ENCODE measurements around the gene RILP. TPM values are rescaled to one million over a fixed set of nuclear protein-coding genes. Genes with fewer than 3 reads are reported as not detected.
"Not testable (repeated sequence)": the region's sequence is repeated elsewhere in the genome, so short reads cannot be mapped to it uniquely, and the experiment has no call there.

The RILP gene
- total RNA-seq, 1 donor from 2014 or later, result 7.4 TPM

DNA sequence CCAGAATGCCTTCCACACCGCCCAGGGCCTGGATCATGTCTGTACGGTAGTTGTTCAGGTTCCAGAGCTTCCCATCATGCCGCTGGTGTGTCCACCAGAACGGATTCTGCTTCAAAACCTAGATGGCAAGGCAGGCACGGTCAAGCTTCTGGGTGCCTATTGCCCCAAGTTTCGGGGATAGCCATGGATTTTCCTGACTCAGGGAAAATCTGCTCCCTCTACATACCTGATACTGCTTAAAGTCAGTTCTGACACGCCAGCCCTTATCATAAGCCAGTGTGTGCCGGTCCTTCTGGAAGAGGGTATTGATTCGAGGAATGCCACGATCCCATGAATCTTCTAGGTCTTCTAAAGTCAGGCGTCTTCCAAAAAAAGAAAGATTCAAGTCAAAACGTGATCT, 11.4 kb upstream of the RILP start:
- H3K4me3 Mint-ChIP-seq, result no peak overlapping the region
- no peaks in the 10 kb centered on the region for H3K4me1 Mint-ChIP-seq (ENCODE audit: low read depth)
- no peak for DNase-seq (ENCODE audit: low spot score)
- peaks cover 55% of the 10 kb centered on the region for H3K36me3 Mint-ChIP-seq (ENCODE audit: low read depth)
- no peaks in the 10 kb centered on the region for H3K27me3 Mint-ChIP-seq (ENCODE audit: insufficient read depth)
- no peaks in the 10 kb centered on the region for H3K9me3 Mint-ChIP-seq
- intact Hi-C loops (cut with micrococcal nuclease), result no loop called here
- H3K27ac Mint-ChIP-seq, result no peak overlapping the region

DNA sequence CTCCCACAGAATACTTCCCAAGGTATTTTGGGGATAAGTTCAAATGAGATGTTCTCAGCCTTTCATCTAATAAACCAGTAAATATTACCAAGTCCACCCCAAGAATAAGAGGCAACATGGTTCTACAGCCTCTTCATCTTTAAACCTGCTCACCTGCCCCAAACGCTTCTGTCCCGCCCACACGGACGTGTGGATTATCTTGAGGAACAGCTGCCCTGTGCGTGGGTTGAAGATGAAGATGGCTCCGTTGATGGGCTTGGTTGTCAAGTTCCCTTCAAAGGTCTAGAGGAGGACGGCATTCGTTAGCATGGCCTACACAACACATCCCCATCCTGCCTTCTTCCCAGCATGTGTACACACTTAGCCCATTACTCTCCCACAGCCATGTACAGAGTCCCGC, 8.4 kb upstream of the RILP start:
- H3K27ac Mint-ChIP-seq, result no peak overlapping the region

DNA sequence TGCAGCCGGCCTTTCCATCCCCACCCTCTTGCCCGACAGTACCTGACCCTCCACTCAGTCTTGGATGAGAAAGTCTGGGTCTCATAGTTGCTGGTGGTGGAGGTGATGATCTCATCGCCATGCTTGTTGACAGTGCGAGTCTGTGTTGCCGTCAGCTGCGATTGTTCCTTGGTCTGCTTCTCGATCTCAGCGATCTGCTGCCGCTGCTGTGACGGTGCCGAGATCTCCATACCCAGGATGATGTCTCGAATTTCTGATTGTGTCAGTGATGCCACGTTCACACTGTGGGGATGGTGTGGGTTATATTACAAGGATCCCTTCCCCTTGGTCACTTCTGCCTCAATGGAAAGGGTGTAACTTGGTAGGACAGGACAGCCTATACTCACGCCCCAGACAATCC, 4.1 kb upstream of the RILP start:
- Mint-ChIP-seq H3K27me3 (ENCODE audit: insufficient read depth) (no peaks in the 10 kb centered on the region), H3K27ac (no peak overlapping the region), H3K4me3 (no peak overlapping the region), H3K36me3 (ENCODE audit: low read depth) (peaks cover 65% of the 10 kb centered on the region), H3K4me1 (ENCODE audit: low read depth) (no peaks in the 10 kb centered on the region), H3K9me3 (no peaks in the 10 kb centered on the region)
- no peak for DNase-seq (ENCODE audit: low spot score)
- intact Hi-C loops (cut with micrococcal nuclease), result no loop called here

More for the DNA sequence above, 8.4 kb upstream of the RILP start:
- Mint-ChIP-seq H3K9me3 (no peaks in the 10 kb centered on the region), H3K27me3 (ENCODE audit: insufficient read depth) (no peaks in the 10 kb centered on the region), H3K4me3 (no peak overlapping the region), H3K36me3 (ENCODE audit: low read depth) (peaks cover 68% of the 10 kb centered on the region), H3K4me1 (ENCODE audit: low read depth) (no peaks in the 10 kb centered on the region)
- intact Hi-C loops (cut with micrococcal nuclease), result no loop called here
- no peak for DNase-seq (ENCODE audit: low spot score)

DNA sequence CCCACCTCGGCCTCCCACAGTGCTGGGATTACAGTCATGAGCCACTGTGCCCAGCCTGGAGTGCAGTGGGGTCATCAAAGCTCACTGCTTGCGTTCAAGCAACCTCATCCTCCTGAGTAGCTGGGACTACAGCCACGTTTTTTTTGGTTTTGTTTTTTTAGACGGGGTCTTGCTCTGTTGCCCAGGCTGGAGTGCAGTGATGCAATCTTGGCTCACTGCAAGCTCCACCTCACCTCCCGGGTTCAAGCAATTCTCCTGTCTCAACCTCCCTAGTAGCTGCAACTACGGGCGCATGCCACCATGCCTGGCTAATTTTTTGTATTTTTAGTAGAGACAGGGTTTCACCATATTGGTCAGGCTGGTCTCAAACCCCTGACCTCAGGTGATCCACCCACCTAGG, 3.1 kb upstream of the RILP start:
- H3K9me3 Mint-ChIP-seq; H3K4me1 Mint-ChIP-seq (ENCODE audit: low read depth); DNase-seq (ENCODE audit: low spot score); H3K27ac Mint-ChIP-seq; intact Hi-C loops (cut with micrococcal nuclease); H3K27me3 Mint-ChIP-seq (ENCODE audit: insufficient read depth): not testable (repeated sequence)
- Mint-ChIP-seq H3K4me3 (peak overlapping the region; percentile 26), H3K36me3 (ENCODE audit: low read depth) (peaks cover 56% of the 10 kb centered on the region)

DNA sequence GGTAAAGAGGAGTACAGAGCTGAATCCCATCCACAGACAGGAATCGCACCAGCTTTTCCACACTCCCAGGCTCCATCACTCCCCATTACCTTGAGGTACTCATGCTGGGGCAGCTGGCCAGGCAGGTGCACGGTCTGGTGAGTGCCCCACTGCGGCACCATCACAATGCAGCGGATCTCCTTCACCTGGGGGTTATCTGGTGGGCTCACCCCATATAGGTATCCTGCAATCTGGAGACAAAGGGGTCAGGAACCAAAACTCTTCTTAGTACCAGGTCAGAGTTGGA, 1.8 kb upstream of the RILP start:
- H3K4me3 Mint-ChIP-seq, result no peak overlapping the region
- H3K9me3 Mint-ChIP-seq, result no peaks in the 10 kb centered on the region
- H3K27ac Mint-ChIP-seq, result no peak overlapping the region
- DNase-seq (ENCODE audit: low spot score), result no peak
- no peaks in the 10 kb centered on the region for H3K4me1 Mint-ChIP-seq (ENCODE audit: low read depth)
- intact Hi-C loops (cut with micrococcal nuclease), result no loop called here
- H3K27me3 Mint-ChIP-seq (ENCODE audit: insufficient read depth), result peaks cover under 1% of the 10 kb centered on the region
- H3K36me3 Mint-ChIP-seq (ENCODE audit: low read depth), result peaks cover 48% of the 10 kb centered on the region

DNA sequence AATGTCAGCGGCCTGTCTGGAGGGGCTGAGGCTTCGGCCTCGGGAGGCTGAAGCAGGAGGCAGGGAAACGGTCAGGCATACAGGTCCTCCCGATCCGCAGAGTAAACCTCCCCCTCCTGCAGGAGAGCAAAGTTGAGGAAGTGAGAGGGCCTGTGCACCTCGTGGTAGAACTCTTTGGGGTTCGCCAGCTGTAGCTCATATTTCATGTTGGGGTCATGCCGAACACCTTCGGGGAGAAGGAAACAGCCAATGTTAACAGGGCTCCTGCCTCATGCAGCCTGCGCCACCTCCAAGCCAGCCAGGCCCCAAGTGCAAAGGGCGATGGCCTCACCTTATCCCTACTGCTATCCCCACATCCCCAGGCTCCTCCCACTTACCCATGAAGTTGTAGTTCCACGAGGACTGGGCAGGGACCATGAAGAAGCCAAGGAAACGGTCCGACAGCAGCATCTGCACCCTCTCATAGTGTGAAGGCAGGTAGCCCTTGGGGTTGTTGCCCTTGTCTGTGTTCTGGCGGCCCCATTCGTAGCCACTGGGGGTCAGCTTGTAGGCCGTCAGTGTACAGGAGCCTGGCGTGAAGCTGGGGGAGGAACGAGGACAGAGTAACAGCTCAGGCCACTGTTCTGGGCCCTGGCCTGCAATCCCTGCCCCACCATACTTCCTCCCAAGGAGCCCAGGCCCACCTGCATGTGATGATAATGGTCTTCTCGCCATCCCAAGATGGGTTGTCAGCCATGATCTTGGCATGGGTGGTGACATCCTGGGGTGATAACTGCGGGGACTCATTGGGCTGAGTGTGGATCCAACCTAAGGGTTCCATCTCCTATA, 1.3 kb upstream of the RILP start:
- H3K4me3 Mint-ChIP-seq, result no peak overlapping the region
- peaks cover 4% of the 10 kb centered on the region for H3K4me1 Mint-ChIP-seq (ENCODE audit: low read depth)
- no peak for DNase-seq (ENCODE audit: low spot score)
- H3K27ac Mint-ChIP-seq, result no peak overlapping the region
- H3K9me3 Mint-ChIP-seq, result no peaks in the 10 kb centered on the region
- intact Hi-C loops (cut with micrococcal nuclease), result no loop called here
- H3K27me3 Mint-ChIP-seq (ENCODE audit: insufficient read depth), result peaks cover 2% of the 10 kb centered on the region
- H3K36me3 Mint-ChIP-seq (ENCODE audit: low read depth), result peaks cover 45% of the 10 kb centered on the region

DNA sequence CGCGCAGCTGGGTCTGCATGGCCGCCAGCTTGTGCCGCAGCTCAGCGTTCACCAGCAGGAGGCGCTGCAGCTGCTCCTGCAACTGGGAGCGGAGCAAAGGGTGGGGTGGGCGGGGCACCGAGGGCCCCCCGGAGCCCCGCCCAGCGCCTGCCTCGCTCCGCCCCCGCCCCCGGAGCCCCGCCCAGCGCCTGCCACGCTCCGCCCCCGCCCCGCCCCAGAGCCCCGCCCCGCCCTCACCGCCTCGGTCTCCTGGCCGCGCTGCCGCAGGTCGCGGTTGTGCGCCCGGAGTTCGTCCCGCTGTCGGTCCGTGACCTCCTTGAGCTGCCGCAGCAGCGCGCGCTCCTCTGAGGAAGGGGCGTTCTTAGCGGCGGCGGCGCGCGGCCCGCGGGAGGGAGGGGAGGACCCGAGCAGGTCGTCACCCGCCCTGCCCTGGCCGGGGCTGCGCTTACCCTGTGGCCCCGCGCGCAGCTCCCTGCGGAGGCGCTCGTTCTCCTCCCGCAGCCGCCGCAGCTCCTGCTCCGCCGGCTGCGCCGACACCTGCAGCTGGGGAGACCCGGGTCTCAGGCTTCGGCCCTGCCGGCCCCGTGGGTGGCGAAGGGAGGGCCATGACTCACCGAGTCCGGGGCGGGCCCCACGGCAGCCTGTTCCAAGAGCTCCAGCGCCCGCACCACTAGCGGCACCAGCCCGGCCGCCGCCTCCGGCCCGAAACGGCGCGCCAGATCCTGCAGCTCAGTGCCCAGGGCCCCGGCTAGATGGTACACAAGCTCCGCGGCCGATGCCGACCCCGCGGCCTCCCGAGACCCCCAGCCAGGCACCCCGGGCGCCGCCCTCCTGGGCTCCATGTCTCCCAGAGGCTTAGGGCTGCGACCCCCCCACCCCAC, 463 bp downstream of the RILP start:
- intact Hi-C loops (cut with micrococcal nuclease), result loop anchor here (1.0 to 5.0 kb wide), 7 partner anchors 21 to 393 kb away; partner anchors contain the start of genes CRK, OVCA2, PRPF8 and RPA1

DNA sequence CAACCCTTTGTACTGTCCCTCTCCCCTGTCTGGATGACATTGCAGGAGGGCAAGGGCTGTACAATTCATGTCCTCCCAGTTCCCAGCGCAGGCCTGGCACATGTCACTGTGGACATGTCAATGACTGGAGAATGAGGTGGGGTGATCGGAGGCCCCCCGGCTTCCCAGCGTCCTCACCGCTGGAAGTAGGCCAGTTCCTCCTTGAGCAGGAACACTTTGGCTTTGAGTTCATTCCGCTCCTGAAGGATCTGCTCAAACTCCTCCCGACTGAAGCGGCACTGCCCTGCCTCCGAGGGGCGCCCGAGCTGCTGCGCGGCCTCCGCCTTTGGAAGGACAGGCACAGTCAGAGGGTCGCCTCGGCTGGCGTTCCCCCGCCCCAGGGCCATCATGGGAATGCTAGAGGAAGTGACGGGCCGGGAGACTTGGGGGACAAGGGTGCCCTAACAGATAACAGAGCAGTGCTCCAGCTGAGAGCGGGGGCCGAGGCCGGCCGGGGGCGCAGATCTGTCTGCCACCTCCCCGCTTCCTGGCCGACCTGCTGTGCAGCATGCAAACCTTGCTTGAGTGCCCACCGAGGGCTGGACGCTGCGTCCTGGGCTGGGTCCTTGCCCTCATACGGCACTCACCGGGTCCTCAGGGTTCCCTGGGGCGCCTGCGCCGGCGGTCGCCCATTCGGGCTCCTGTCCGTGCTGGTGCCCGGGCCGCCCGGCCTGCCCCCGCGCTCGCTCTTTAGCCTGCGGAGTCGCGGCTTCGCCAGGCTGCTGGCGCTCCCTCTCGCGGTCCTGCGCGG, 1.3 kb downstream of the RILP start:
- H3K4me1 Mint-ChIP-seq (ENCODE audit: low read depth), result peaks cover 26% of the 10 kb centered on the region
- DNase-seq (ENCODE audit: low spot score), result no peak
- intact Hi-C loops (cut with micrococcal nuclease), result loop anchor here (2.0 to 5.0 kb wide), 4 partner anchors 161 to 394 kb away; partner anchors contain the start of genes CRK, OVCA2 and RPA1

More for the DNA sequence above, 463 bp downstream of the RILP start:
- peaks cover 2% of the 10 kb centered on the region for H3K27me3 Mint-ChIP-seq (ENCODE audit: insufficient read depth)
- H3K9me3 Mint-ChIP-seq, result no peaks in the 10 kb centered on the region
- H3K4me1 Mint-ChIP-seq (ENCODE audit: low read depth), result peaks cover 22% of the 10 kb centered on the region
- peaks cover 39% of the 10 kb centered on the region for H3K36me3 Mint-ChIP-seq (ENCODE audit: low read depth)
- peak overlapping the region; percentile 59 for H3K4me3 Mint-ChIP-seq
- DNase-seq (ENCODE audit: low spot score), result peak; percentile 92
- H3K27ac Mint-ChIP-seq, result no peak overlapping the region

DNA sequence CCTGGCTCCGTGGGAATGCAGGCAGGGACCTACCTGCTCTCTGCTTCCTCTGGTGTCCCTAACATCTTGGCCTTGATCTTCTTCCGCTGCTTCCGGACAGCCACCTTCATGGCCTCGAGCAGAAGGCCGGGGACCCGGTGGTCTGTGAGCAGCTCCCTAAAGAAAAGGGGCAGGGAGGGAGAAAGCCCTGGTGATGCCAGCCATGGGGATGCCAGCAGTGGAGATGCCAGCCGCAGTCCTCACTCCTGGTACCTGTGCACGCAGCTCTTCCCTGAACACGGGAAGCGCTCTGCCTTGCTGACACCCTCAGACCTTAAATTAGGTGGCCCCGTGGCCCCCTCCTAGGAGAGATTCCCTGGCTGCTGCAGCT, 1.9 kb downstream of the RILP start:
- DNase-seq (ENCODE audit: low spot score), result no peak
- Mint-ChIP-seq H3K4me3 (peak overlapping the region; percentile 75), H3K27ac (no peak overlapping the region), H3K36me3 (ENCODE audit: low read depth) (peaks cover 25% of the 10 kb centered on the region), H3K4me1 (ENCODE audit: low read depth) (peaks cover 26% of the 10 kb centered on the region), H3K27me3 (ENCODE audit: insufficient read depth) (peaks cover 2% of the 10 kb centered on the region), H3K9me3 (no peaks in the 10 kb centered on the region)
- intact Hi-C loops (cut with micrococcal nuclease), result loop anchor here (2.0 to 5.0 kb wide), 4 partner anchors 160 to 395 kb away; partner anchors contain the start of genes CRK, OVCA2 and RPA1

More for the DNA sequence above, 1.3 kb downstream of the RILP start:
- H3K9me3 Mint-ChIP-seq, result no peaks in the 10 kb centered on the region
- peak overlapping the region; percentile 75 for H3K4me3 Mint-ChIP-seq
- H3K27me3 Mint-ChIP-seq (ENCODE audit: insufficient read depth), result peaks cover 2% of the 10 kb centered on the region
- H3K27ac Mint-ChIP-seq, result no peak overlapping the region
- H3K36me3 Mint-ChIP-seq (ENCODE audit: low read depth), result peaks cover 31% of the 10 kb centered on the region

DNA sequence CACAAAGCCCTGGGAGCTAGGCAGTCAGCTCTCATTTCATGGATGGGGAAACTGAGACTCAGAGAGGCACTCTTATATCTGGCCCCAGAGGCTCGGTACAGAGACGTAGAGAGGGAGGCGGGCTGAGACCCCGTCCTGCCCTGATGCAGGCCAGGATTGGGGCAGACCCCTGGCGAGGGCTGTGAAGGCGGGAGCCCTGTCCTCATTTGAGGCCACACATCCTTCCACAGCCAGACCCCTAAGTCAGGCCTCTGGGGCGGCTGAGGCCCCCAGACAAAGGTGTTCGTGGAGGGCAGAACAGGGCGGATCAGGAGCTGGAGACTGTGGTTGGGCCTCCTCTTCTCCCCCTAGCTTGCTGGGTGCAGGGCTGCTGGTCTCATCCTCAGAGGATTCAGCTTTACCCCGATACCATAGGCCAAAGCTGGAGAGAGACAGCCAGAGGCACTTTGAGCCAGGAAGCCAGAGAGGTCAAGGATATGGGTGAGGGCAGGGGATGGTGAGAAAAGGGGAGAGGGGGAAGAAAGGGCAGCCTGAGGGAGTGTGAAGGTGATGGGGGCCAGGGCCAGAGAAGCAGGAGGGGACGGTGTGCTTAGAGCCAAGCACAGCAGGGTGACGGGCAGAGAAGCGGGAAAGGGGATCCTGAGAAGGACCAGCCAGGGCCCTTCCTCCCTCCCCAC, 3.3 kb downstream of the RILP start:
- Mint-ChIP-seq H3K27me3 (ENCODE audit: insufficient read depth) (peaks cover 2% of the 10 kb centered on the region), H3K9me3 (no peaks in the 10 kb centered on the region), H3K27ac (peak overlapping the region; percentile 63), H3K36me3 (ENCODE audit: low read depth) (peaks cover 13% of the 10 kb centered on the region), H3K4me3 (peak overlapping the region; percentile 65), H3K4me1 (ENCODE audit: low read depth) (peaks cover 26% of the 10 kb centered on the region)
- DNase-seq (ENCODE audit: low spot score), result no peak
- intact Hi-C loops (cut with micrococcal nuclease), result loop anchor here (5.0 kb wide), 2 partner anchors 159 to 396 kb away; partner anchors contain the start of gene OVCA2

DNA sequence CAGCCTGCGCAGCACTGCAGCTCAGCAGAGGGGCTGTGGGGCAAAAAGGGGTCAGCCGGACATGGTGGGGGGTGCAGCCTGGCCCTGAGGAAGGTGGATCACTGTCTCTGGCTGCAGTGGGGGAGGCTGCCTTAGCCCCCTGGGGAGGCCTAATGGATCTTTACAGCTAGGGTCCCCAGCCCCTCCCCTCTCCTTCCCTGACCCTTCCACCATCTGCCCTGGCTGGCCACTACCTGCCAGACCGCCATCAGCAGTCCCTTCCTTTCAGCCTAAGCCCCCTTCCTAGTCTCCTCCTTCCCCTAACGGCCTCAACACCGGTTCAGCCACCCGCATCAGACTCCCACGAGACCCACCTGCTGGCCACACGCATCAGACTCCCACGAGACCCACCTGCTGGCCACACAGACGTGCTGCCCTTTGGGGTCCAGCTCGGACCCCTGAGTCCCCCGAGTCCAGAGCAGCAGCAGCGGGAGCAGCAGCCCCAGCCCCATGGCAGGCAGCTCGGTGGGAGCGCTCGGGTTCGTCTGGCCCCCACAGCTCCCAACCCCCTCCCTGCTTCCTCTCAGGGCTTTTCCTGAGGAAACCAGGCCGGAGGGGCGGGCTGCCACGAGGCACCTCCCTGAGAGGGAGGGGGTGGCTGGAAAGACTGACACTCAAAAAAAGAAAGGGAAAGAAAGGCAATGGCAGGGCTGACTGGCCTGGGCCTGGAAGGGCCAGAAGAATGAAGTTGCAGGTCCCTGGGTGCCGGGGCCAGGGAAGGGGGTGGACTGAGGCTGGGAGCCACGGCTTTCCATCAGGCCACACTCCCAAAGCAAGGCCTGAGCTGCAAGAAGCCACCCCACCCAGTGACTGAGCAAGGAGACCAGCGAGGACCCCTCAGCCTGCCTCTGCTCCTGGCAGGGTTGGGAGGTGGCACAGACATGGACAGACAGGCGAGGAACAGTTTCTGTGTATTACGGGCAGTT, 4.2 kb downstream of the RILP start, which contains the start of gene SCARF1:
Gene SCARF1, minus strand, starts transcription at position 526 of the 965 bp plus-strand sequence. Its CDS starts 35 bp downstream, at position 491.
- Mint-ChIP-seq H3K27ac (peak within 1 kb of the TSS; percentile 97), H3K4me3 (peak within 1 kb of the TSS; percentile 85), H3K4me1 (ENCODE audit: low read depth) (peaks cover 26% of the 10 kb centered on the region), H3K9me3 (no peaks in the 10 kb centered on the region), H3K27me3 (ENCODE audit: insufficient read depth) (peaks cover 2% of the 10 kb centered on the region), H3K36me3 (ENCODE audit: low read depth) (peaks cover 7% of the 10 kb centered on the region)
- intact Hi-C loops (cut with micrococcal nuclease), result loop anchor here (5.0 kb wide), 2 partner anchors 158 to 397 kb away; partner anchors contain the start of gene OVCA2
- no peak for DNase-seq (ENCODE audit: low spot score)

Measured in activated T-helper 1 cell treated with anti-CD3 and anti-CD28 coated beads, Interleukin-12 subunit alpha, Interleukin-12 subunit beta, Interleukin-2, Interleukin-4 antibody, amounts not matched to agents 30 ng/mL and 10 ng/mL and 1 ng/mL, durations not matched to agents 14 hours and 24 hours and 36 hours (primary cell).